ENCODE results near the gene CCDC112. TPM values are rescaled to one million over a fixed set of nuclear protein-coding genes. Genes with fewer than 3 reads are reported as not detected.

CCDC112 gene
- total RNA-seq, 1 donor from 2014 or later: 5.3 TPM

GRCh38 chr5:115325296-115325959 lies 29.0 kb upstream of the CCDC112 start:
- Mint-ChIP-seq H3K9me3 (no peaks in the 10 kb centered on the region), H3K27ac (no peak overlapping the region), H3K4me1 (peaks cover 29% of the 10 kb centered on the region), H3K4me3 (no peak overlapping the region), H3K36me3 (ENCODE audit: low read depth) (no peaks in the 10 kb centered on the region), H3K27me3 (no peaks in the 10 kb centered on the region)
- no peak for ATAC-seq (ENCODE audit: low read depth)
- no peak for TF ChIP-seq CTCF (IDR thresholded peaks at IDR 0.05)
- intact Hi-C loops (cut with micrococcal nuclease): no loop called here
- ChIA-PET CTCF (no interaction called here), POLR2A (no interaction called here)
- no peak for DNase-seq

- CTCF ChIA-PET: no interaction called here
- no peak for TF ChIP-seq CTCF (IDR thresholded peaks at IDR 0.05)
- Mint-ChIP-seq H3K9me3 (no peaks in the 10 kb centered on the region), H3K4me3 (no peak overlapping the region), H3K4me1 (peaks cover 15% of the 10 kb centered on the region), H3K36me3 (ENCODE audit: low read depth) (no peaks in the 10 kb centered on the region), H3K27me3 (peaks cover 4% of the 10 kb centered on the region), H3K27ac (no peak overlapping the region)
- intact Hi-C loops (cut with micrococcal nuclease): no loop called here
- ATAC-seq (ENCODE audit: low read depth): no peak
- no peak for DNase-seq
- POLR2A ChIA-PET: no interaction called here
These were observed 27.6 kb upstream of the CCDC112 start for GRCh38 chr5:115324021-115324420.

- Mint-ChIP-seq H3K27me3 (peaks cover 4% of the 10 kb centered on the region), H3K36me3 (ENCODE audit: low read depth) (no peaks in the 10 kb centered on the region), H3K4me1 (peaks cover 2% of the 10 kb centered on the region), H3K9me3 (no peaks in the 10 kb centered on the region), H3K4me3 (no peak overlapping the region), H3K27ac (no peak overlapping the region)
- no peak for TF ChIP-seq CTCF (IDR thresholded peaks at IDR 0.05)
- ChIA-PET CTCF (no interaction called here), POLR2A (interaction anchor here (0.7 kb wide), 1 partner anchor 970 kb away, joined by 3 read pairs; no protein-coding TSS in a partner anchor)
- no peak for DNase-seq
- no peak for ATAC-seq (ENCODE audit: low read depth)
- intact Hi-C loops (cut with micrococcal nuclease): no loop called here
These were observed 26.3 kb upstream of the CCDC112 start for GRCh38 chr5:115322729-115323128.

GRCh38 chr5:115321309-115321708 lies 24.9 kb upstream of the CCDC112 start:
- no peak for TF ChIP-seq CTCF (IDR thresholded peaks at IDR 0.05)
- intact Hi-C loops (cut with micrococcal nuclease): no loop called here
- Mint-ChIP-seq H3K36me3 (ENCODE audit: low read depth) (no peaks in the 10 kb centered on the region), H3K27me3 (peaks cover 4% of the 10 kb centered on the region), H3K4me3 (no peak overlapping the region), H3K4me1 (no peaks in the 10 kb centered on the region), H3K9me3 (no peaks in the 10 kb centered on the region), H3K27ac (no peak overlapping the region)
- ATAC-seq (ENCODE audit: low read depth): no peak
- ChIA-PET POLR2A (no interaction called here), CTCF (no interaction called here)
- DNase-seq: no peak

- ChIA-PET POLR2A (no interaction called here), CTCF (no interaction called here)
- ATAC-seq (ENCODE audit: low read depth): no peak
- intact Hi-C loops (cut with micrococcal nuclease): no loop called here
- DNase-seq: no peak
- no peak for TF ChIP-seq CTCF (IDR thresholded peaks at IDR 0.05)
- no peaks in the 10 kb centered on the region for H3K4me1 Mint-ChIP-seq
- H3K4me3 Mint-ChIP-seq: no peak overlapping the region
- peaks cover 5% of the 10 kb centered on the region for H3K27me3 Mint-ChIP-seq
- H3K27ac Mint-ChIP-seq: no peak overlapping the region
- no peaks in the 10 kb centered on the region for H3K36me3 Mint-ChIP-seq (ENCODE audit: low read depth)
- no peaks in the 10 kb centered on the region for H3K9me3 Mint-ChIP-seq
These were observed 24.1 kb upstream of the CCDC112 start for GRCh38 chr5:115320515-115320914.

Data from activated B cell treated with CpG ODN at 0.5 μM for 24 hours (primary cell).